ENCODE data around the gene CDC42BPB. TPM values are rescaled to one million over a fixed set of nuclear protein-coding genes. Genes with fewer than 3 reads are reported as not detected.

The CDC42BPB gene
- total RNA-seq, 1 donor from 2014 or later: 68.4 TPM

DNA sequence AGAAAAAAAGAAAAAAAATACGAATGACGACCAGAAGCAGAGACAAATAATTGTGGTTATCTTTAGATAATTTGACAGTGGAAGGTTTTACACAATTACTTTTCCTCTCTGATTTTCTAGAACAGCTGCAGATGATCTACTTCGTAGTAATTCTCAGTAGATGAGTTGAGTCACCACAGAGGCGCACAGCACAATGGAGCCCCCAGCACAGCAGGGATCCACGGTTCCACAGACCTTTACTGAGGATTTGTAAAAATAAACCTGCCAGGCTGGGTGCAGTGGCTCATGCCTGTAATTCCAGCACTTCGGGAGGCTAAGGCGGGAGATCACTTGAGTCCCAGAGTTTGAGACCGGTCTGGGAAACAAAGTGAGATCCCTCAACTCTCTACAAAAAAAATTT lies 105.5 kb downstream of the CDC42BPB start:
- no peak for DNase-seq (ENCODE audit: low read depth)
- no peak overlapping the region for H3K4me3 ChIP-seq (ENCODE audit: low read depth, low read length)
- TF ChIP-seq, protein P1, sequence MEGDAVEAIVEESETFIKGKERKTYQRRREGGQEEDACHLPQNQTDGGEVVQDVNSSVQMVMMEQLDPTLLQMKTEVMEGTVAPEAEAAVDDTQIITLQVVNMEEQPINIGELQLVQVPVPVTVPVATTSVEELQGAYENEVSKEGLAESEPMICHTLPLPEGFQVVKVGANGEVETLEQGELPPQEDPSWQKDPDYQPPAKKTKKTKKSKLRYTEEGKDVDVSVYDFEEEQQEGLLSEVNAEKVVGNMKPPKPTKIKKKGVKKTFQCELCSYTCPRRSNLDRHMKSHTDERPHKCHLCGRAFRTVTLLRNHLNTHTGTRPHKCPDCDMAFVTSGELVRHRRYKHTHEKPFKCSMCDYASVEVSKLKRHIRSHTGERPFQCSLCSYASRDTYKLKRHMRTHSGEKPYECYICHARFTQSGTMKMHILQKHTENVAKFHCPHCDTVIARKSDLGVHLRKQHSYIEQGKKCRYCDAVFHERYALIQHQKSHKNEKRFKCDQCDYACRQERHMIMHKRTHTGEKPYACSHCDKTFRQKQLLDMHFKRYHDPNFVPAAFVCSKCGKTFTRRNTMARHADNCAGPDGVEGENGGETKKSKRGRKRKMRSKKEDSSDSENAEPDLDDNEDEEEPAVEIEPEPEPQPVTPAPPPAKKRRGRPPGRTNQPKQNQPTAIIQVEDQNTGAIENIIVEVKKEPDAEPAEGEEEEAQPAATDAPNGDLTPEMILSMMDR (conservative IDR thresholded peaks at IDR 0.05; ENCODE audit: low read depth, low read length): no peak

DNA sequence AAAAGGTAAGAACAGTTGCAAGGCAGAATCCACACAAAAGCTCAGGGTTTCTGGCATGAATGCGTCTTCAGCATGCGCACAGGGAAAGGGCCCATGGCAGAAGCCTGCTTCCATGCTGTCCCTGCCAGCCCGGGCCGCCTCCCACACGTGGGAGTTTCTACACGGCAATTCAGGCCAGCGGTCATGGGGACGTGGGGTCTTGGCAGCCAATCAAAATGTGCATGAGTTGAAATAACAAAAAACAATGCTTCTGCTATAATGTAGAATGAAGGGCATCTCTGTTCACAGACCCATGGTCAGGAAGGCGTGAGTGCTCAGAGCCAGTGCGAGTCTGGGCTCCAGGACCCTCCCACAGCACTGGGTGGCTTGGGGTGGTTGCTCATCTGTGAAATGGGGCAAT lies 106.3 kb downstream of the CDC42BPB start:
- DNase-seq (ENCODE audit: low read depth): no peak
- TF ChIP-seq, protein P1 (conservative IDR thresholded peaks at IDR 0.05; ENCODE audit: low read depth, low read length): no peak
- no peak overlapping the region for H3K4me3 ChIP-seq (ENCODE audit: low read depth, low read length)

DNA sequence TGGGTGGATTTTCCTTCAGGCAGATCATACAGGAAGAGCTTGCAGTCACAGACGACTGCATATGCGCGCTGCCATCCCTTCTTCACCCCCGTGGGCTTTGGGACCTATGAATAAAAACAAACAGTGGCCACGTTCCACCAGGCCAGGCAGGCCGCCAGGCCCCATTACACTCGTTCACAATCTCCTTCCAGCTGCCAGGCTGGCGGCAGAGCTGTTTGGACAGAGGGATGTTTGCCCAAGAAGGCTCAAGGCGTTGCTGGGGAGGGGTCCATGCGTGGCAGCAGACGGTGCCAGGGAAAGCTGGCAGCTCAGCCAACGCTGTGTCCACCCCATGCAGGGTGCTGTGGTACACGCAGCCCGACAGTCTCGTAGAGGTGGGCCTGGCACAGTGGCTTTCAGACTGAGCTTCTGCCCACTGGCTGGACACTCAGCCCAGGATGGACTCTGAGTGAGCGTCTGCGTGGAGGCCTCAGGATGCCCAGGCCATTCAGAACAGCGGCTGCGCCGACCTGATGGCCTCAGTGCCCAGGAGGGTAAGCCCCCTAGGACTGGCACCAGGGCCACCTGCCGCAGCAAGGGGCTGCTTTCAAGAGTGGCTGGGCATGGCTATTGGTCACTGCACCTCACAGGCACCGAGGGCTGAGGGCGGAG lies 107.4 kb downstream of the CDC42BPB start:
- H3K4me3 ChIP-seq (ENCODE audit: low read depth, low read length): no peak overlapping the region
- TF ChIP-seq, protein P1 (conservative IDR thresholded peaks at IDR 0.05; ENCODE audit: low read depth, low read length): no peak
- DNase-seq (ENCODE audit: low read depth): no peak

DNA sequence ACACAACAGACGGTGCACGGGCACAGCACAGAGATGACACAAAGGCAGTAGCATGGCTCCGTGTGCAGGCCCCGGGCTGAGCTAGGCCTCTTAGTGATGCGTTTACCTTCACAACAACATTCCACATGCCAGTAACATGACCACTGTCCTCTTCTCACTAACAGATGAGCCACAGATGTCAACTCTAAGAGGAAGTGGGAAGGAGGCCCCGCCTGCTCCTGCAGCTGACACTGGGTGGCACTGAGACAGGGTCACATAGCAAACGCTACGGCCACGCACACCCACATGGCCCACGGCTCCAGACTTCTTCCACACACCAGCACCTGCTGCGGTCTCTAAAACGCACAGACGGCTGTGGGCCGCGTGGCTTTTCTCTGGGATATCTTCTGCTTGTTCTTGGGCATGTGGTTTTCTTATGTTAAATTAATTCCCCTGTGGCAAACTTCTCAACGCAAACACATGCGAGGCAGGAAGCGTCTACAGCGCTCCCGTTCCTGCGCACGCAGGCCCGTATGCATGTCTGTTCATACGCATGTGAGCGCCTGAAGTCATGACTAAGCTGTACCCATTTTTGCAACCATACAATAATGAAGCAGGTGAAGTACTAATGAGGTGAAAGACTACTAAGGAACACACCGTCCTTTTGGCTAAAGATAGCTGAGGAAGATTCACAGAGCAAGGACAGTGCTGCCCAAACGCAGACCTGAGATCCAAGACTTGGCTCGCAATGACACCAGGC lies 108.1 kb downstream of the CDC42BPB start:
- no peak overlapping the region for H3K4me3 ChIP-seq (ENCODE audit: low read depth, low read length)
- TF ChIP-seq, protein P1 (conservative IDR thresholded peaks at IDR 0.05; ENCODE audit: low read depth, low read length): no peak
- no peak for DNase-seq (ENCODE audit: low read depth)

DNA sequence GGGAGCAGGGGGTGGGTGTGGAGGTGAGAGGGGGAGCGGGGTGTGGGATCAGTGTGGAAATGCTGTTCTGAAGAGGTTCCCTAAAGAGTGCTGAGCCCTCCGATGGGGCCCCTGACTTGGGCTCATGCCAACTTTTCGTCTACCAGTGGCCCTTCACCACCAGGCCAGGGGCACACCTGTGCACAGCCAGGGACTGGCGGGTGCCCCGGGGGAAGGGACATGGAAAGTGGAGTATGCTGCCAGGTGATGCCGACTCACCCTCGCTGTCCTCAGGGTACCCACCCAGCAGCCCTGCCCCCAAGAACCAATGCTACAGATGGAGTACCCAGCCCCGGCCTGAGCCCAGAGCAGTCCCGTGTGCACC lies 108.7 kb downstream of the CDC42BPB start:
- no peak for DNase-seq (ENCODE audit: low read depth)
- no peak overlapping the region for H3K4me3 ChIP-seq (ENCODE audit: low read depth, low read length)
- TF ChIP-seq, protein P1 (conservative IDR thresholded peaks at IDR 0.05; ENCODE audit: low read depth, low read length): no peak

DNA sequence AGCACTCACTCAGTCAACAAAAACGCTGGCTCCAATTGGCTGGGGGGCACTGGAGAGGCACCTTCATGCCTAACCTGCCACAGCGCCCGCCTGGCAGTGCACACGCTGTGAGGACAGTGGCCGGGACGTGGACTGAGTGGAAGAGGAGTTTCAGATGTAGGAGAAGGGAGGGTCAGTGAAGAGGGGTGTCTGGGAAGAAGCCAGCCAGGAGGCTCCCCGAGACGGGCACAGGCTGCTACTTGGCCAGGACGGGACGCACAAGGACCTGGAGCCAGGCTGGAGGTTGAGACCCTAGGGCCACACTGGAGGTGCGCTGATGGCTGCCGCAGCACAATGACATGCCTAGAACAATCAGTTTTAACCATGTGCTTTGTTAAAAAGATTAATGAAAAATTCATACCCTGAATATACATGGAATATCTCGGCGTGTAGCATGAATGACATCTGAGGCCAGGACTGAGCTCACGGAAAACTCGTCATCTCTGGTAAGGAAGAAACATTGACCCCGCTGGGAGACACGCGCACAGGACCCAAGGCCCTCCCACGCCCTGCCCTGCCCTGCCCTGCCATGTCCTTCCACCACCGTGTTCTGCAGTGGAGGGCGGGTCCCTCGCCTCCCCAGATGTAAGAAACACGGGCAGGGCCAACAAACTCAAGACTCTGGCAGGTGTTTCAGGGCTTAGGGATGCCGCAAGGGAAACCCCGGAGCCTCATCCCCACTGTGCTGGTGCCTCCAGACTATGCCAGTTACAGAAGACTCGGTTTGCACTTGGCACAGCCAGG lies 109.8 kb downstream of the CDC42BPB start:
- H3K4me3 ChIP-seq (ENCODE audit: low read depth, low read length): no peak overlapping the region
- TF ChIP-seq, protein P1 (conservative IDR thresholded peaks at IDR 0.05; ENCODE audit: low read depth, low read length): no peak
- no peak for DNase-seq (ENCODE audit: low read depth)

All from epithelial cell of proximal tubule (primary cell).